Stimulated activated CD4-positive, alpha-beta T cell treated with anti-CD3 and anti-CD28 coated beads, Interleukin-4, amount 100 ng/mL, for 24 hours (primary cell): ENCODE data around the gene TMEM140.
A peak's percentile ranks its signal among the peaks of the same experiment; 100 is the strongest.
"Not testable (repeated sequence)": the region's sequence is repeated elsewhere in the genome, so short reads cannot be mapped to it uniquely, and the experiment has no call there.

Experiments used
- DNase-seq: peaks from one replicate; pipeline ENCODE4 v3.0.0-alpha.2; 2020

The TMEM140 gene

DNA sequence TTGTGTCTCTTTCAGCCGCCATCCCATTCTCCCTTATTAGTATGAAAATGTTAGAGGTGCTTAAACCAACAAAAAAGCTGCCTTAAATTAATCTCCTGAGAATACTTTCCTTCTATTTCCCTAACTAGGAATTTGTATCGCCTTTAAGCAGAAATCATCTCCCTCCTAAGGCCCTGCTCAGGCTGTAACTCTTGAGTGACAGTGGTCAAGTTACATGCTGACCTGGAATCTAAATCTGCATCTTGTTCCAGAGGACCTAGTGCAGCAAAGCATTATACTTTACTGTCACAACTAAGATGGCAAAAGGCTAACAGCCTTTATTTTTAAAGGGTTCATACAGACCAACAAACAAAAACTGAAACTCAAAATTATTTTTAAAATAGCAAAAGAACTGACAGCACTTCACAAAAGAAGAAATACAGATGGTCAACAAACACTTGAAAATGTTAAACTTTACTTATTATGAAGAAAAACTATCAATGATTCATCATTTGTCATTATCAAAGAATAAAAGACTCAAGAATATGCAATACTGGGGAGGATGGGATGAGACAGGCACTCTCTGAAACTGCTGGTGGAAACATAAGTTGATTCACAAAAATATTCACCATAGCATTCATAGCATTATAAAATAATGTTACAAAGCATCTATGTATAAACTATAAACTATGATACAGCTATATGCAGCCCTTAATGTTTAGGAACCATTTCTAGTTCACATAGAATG lies 11.7 kb downstream of the TMEM140 start:
- DNase-seq: no peak

DNA sequence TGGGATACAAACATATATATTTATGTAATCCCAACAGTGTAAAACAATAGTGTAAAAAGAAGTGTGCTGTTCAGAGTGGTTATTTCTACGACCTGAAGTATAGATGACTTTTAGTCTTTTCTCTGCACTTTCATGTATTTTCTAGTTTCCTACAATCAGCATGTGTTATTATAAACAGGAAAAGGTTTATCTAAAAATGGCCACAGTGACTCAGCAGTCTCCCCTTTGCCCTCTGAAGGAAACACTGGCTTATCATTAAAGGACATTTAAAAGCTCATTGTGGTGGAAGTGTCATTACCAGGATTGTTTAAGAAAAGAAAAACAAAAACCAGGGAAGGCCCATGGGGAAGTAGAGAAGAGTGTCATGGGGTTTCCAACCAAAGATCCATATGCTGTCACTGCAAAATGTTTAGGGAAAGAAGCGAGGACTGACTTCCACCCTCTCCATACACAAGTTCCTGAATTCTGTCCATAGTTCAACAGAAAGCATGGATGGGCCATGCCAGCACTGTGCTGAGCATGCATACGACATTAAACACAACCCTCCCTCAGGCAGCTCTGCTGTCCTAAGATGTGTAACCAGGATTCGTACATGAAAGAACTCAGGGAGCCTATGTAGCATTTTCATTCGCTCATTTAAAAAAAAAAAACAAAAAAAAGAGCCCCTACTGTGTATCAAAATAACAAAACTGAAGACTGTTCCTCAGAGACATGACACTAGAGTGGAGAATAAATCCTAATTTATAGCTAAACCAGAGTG lies 12.4 kb downstream of the TMEM140 start:
- DNase-seq: no peak

DNA sequence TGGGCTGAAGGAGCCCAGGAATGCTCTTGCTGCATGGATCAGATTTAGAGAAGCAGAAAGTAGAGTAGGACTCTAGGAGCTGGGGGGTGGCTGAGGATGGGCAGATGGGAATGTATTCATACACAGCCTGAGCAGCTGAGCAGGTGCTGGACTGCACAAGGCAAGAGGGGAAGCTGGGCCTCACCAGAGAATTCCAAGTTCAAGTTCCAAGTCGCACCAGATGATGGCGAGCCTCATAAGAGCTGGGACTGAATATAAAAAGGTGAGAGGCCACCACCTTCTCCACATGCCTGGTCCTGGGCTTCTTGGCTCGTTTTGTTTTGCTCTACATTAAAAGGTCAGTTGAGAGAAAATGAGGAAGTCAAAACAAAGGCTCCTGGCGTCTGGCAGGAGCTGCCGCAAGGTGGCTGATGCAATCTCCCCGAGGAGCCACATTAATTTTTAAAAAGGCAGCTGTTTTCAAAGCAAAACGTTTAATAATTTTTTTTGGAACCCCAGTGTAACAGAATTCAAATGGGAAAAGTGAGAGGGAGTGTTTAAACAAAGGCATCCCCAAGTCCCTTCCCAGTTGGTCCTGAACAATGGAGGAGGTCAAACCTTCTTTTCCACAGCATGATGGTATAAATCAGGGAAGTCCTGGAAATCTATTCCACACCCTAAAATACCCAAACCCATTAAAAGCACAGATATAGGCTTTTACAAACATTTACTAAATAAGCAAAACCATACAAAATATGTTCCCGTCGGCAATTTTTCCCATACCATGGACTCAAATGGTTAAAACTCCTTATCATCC lies 13.2 kb downstream of the TMEM140 start:
- no peak for DNase-seq

DNA sequence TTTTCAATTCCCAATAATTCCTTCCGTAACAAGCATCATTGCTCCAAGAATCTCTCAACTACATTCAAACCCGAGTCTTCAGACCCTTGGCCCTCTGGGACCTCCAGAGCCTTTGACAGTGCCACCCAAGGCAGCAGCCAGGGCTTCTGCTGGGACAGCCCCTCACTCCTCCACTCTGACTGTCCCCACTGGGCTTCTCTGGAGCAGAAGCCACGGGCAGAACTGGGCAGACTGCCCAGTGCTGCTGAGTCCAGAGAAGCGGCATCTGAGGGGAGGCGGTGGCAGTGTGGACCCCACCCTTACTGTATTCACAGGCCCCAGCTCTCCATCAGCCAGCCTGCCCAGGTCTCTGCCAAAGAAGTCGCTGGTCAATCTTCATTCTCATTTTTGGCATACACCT lies 13.8 kb downstream of the TMEM140 start:
- DNase-seq: no peak

DNA sequence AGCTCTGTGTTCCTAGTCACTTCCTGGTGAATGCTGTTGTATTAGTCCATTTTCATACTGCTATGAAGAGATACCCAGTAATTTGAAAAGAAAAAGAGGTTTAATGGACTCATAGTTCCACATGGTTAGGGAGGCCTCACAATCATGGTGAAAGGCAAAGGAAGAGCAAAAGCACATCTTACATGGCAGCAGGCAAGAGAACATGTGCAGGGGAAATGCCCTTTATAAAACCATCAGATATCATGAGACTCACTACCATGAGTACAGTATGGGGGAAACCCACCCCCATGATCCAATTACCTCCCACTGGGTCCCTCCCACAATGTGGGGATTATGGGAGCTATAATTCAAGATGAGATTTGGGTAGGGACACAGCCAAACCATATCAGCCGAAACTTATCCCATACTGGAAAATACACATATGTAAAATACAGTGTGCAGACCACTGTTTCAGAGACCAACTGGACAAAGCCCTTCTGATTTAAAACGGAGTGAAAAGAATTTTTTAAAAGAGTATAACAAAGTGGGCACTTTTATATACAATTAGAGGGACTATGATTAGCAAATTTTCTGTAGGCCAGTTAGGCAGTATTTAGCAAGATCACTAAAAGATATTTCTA lies 14.6 kb downstream of the TMEM140 start:
- DNase-seq: no peak

DNA sequence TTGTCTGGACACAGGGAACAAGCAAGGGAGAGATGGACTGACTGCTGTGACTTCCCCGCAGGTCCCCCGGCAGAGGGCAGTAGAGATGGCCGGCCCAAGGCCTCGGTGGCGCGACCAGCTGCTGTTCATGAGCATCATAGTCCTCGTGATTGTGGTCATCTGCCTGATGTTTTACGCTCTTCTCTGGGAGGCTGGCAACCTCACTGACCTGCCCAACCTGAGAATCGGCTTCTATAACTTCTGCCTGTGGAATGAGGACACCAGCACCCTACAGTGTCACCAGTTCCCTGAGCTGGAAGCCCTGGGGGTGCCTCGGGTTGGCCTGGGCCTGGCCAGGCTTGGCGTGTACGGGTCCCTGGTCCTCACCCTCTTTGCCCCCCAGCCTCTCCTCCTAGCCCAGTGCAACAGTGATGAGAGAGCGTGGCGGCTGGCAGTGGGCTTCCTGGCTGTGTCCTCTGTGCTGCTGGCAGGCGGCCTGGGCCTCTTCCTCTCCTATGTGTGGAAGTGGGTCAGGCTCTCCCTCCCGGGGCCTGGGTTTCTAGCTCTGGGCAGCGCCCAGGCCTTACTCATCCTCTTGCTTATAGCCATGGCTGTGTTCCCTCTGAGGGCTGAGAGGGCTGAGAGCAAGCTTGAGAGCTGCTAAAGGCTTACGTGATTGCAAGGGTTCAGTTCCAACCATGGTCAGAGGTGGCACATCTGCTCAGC lies 16.6 kb downstream of the TMEM140 start:
- no peak for DNase-seq

DNA sequence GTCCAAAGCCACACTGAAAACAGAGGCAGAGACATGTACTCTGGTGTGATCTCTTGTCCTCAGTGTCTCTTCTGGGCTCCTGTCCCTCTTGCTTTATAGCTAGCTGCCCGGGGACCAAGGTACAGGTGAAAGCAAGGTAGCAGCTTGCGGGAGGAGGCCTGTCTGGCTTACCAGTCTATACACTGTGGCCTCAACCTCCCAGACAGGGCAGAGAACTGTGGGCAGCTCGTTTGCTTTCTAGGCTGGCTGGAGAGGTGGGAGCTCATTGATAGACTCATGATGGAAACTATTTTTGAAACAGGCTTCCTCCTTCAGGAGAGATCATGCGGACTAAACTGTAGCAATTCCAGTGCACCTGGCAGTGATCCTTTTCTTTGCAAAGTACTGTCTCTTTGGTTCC lies 18.0 kb downstream of the TMEM140 start:
- no peak for DNase-seq

DNA sequence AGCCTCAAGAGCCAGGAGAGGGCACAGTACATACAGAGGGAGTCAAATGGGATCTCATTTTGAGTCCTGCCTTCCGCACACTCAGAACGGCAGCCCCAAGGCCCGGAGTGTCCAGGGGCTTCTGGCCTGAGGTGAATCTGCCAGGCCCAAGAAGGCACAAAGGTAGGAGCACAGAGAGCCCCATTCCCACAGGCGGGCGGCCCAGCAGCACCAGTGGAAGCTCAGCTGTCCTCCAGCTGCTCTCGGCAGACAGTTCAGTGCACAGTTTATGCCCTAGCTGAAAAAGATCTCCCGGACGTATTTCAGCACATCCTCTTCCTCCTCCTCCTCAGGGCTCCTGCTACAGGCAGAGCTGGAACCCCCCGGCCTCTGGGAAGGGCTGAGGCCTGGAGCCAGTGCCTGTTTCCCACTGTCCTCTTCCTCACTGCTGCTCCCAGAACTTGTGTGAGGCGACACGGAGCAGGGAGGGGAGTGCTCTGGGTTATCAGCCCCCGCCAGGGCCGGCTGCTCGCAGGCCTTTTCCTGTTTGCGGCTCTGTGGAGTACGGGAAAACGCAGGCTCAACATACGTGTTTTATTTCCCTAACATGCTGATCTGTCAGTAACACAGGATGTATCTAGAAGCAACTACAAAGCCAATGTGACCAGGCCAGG lies 18.6 kb downstream of the TMEM140 start:
- DNase-seq: no peak

DNA sequence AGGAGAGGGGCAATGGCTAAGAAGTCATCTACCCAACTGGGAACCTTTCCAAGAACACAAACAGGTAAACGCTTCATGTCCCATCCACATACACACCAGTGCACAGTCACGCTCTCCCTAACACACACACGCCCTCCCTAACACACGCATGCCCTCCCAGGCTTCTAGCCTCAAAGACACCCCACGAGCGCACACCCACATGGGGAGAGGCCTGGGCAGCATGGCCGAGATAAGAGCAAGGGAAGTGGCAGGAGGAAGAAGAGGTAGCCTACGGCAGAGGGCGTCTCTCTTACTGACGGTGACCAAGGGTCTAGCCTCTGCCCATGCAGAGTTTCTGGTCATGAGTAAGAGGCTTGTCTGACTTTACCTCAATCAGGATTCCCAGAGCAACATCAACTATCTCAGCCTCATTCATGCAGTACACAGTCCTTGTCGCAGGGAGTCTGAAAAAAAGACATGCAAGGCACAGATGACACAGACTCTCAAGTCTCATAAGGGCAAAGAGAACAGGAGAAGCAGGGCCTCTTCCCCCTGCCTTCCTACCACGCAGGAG lies 19.6 kb downstream of the TMEM140 start:
- no peak for DNase-seq

DNA sequence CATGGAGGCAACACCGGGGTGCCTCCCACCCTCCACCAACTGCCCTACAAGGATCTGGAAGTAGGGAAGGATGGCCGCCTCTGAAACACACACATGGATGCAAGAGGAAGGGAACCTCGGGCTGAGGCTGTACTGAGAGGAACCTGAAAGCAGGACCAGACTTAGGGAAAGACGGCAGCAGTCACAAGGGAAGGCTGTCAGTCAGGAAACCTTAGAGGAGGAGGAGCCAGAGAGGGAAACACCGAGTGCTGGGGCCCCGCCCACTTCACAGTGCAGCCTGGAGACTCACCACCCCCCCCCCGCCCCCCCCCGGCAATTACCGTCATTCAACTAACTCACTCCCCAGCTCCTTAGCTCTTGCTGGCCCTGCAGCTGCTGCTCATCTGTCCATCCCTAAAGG lies 20.1 kb downstream of the TMEM140 start:
- DNase-seq: no peak

DNA sequence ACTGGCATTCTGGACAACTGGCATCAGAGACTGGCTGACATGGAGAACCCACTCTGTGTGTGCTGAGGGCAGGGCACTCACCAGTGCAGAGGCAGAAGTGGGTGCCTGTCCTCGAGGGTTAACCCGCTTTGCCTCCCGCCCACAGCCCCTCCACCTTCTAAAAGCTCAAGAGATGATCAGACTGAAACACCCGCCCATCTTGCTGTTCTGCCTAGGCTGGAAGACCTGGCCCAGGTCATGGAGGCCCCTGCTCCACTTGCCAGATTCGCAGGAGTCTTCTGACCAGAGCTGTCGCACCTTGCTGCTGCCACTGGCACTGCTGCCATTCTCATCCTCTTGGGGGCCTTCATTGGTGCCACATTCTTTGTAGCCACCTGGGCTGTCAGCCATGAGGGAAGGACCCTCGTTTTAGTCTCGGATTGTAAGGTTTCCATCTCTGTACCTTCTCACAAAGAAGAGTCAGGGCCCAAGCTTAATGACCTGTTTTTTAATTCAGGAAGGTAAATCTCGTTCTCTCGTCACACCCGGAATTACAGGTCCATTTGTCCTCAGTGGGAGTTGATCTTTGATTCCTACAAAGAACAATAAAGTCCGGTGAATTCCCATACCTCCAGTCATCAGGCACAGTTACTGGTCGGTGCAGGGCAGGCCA lies 20.7 kb downstream of the TMEM140 start:
- no peak for DNase-seq

DNA sequence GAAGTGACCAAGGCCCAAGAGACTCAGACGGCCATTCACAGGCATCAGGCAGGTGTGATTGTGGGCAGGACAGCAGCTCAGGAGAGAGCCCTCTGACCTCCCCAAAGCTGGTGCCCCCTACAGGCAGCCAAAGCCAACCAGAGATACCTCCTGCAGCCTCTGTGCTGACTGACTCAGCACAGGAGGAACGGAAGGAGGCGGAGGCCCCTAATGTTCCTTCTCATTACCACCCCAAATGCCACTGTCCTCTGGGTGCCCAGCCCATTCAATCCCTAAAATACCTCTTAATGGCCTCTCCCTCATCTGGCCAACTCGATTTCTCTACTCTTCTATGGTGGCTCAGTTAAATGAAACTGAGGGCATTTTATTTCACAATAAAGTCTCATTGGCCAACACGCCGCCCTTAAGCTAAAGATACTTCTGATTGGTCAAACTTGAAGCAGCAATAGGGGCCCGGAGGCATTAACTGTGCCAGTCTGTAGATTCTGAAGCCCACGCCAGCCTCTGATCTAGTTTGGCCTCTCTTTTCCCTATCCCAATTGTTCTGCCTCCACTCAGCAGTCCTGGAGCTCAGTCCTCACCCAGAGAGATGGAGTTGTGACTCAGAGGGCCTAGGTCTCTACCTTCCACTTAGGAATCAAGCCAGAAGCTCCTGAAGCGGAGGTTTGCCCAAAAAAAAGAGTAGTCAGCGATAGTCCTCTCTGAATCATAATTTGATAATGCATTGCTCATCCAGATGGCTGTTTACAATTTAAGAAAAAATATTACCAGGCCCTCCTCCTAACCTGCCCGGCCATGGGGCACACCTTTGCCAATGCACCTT lies 21.5 kb downstream of the TMEM140 start:
- DNase-seq: peak; percentile 68

DNA sequence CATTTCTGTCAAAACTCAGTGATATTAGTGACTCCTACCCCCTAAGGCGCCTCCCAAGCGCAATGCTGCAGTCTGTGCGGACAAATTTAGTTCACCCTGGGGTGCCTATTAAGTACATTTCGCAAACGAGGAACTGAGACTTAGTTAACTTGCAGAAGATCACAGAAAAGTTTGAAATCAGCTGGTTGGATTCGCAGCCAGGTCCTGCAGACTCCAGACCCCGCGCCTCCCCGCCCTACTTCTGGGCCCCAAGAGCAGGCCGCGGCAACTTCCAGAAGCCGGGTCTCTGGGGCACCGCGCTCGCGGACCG lies 22.0 kb downstream of the TMEM140 start:
- DNase-seq: peak; percentile 22

DNA sequence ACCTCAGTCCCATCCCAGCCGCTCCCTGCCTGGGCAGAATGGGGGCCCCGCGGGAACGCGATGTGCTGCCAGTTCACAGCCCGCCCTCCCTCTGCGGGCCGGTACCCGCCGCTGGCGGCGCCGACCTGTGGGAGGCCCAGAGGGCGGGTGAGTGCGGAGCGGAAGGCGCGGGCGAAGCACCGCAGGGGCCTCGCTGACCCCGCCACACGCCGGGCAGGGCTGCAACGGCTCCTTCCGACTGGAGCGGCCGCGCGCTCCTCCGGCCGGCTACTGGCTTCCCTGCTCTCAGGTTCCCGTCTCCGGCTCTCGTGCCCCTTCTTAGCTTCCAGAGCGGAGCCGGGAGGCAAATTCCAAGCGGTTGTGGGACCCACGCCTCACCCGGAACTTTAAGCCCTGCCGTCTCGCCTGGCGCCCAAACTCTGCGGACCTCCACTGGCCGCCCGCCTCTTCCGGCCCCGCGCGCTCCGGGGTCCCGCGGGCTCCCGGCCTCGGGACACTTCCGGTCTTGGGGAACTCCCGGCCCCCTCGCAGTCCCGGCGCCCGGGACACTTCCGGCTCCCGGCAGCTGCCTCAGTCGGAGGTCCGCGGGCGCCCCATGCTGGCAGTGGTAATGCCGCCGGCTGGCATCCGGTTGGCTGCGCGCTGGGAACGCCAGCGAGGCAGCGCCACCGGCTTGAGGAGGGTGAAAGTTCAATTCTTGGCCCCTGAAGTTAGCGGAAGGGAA lies 22.6 kb downstream of the TMEM140 start, which contains the start of gene CYREN:
Gene CYREN (minus strand): TSS at position 434 of the 724 bp plus-strand sequence. CDS start 1,785 bp downstream, outside the sequence.
- DNase-seq: peak; percentile 94

DNA sequence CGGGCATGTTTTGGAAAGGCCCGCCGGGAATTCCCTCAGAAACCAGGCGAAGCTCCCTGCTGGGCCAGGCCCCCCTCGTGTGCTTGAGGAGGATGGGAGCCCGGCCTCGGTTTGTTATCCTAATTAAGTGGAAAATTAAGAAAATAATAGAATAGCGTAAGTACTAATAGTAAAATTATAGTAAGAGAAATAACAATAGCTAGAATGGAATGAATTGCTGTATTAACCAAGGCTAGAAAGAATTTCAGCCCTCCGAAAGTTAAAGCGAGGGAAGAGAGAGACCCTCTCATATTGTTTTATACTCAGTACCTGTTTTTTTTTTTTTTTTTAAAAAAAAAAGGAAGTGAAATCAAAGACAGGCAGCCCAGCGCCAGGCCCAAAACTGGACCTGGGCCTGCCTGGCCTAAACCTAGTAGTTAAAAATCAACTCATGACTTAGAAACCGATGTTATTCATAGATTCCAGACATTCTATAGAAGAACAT lies 23.2 kb downstream of the TMEM140 start:
- not testable (repeated sequence) for DNase-seq

DNA sequence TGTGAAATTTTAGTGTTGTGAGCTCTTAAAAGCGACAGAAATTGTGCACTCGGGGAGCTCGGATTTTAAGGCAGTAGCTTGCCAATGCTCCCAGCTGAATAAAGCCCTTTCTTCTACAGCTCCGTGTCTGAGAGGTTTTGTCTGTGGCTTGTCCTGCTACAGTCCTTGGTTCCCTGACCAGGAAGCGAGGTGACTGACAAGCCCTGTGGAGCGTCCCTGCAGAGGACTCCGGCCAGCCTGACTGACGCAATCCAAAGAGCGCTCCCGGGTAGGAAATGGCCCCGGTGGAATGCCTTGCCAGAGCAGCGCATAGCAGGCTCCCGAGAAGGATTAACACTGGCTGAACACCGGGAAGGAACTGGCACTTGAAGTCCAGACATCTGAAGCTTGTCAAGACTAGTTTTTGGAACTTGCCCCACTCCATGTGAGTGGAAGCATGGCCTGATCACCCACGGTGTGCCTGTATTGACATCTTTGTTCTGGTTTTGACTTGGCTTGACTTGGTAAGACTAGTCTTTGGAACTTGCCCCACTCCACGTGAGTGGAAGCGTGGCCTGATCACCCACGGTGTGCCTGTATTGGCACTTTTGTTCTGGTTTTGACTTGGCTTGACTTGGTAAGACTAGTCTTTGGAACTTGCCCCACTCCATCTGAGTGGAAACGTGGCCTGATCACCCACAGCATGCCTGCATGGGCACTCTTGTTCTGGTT lies 23.9 kb downstream of the TMEM140 start:
- not testable (repeated sequence) for DNase-seq

DNA sequence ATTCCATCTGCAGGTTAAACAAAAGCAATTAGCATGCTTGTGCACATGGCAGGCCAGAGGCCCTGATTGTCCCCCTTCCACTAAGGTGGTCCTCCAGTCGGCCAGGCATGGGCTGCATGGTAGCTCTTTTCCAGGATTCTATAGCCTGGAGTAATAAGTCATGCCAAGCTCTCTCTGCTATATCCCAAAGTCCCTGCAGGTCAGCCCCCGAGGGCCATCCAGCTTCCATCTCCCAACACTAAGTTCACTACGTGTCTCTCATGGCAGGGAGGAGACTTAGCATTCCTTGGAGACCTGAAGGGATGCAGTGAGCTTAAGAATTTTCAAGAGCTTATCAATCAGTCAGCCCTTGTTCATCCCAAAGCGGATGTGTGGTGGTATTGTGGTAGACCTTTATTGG lies 26.0 kb downstream of the TMEM140 start:
- DNase-seq: not testable (repeated sequence)

DNA sequence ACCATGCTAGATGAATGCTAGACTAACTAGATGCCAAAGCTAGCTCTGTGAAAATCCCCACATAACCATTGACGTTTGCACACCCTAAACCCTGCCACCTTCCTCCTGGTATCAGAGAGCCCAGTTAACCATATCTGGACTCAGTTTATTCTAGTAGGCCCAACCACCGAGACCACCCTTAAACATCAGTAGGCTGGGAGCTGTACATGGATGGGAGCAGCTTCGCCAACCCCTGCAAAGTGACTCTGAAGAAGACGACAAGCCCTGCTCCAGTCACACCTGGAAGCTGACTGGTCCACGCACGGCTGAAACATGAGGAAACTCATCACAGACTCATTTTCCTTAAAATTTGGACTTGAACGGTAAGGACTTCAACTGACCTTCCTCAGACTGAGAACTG lies 27.1 kb downstream of the TMEM140 start:
- DNase-seq: no peak

DNA sequence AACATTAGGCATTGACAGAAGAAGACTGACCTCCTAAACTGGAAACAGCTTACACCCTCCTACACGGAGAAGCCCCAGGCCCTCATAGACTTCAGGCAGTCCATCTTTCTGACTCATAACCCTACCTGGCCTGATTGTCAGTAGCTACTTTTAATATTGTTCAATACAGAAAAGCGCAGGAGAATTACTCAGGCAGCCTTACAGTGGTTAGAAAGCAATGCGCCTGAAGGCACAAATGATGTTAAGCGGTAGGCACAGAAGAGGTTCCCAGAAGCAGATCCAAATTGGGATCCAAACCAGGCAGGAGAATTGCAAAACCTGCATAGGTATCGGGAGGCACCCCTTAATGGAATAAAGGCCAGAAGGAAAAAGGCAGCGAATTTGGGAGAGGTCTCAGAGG lies 28.1 kb downstream of the TMEM140 start:
- no peak for DNase-seq
